ENCODE data around the gene NDST1.

NDST1 gene

GRCh38 chr5:150582241-150583109, 74.5 kb downstream of the NDST1 start:
- in situ Hi-C loops (cut with MboI; ENCODE audit: low sequenced_read_pairs): no loop called here

GRCh38 chr5:150583541-150584225, 75.8 kb downstream of the NDST1 start:
- in situ Hi-C loops (cut with MboI; ENCODE audit: low sequenced_read_pairs): no loop called here

- in situ Hi-C loops (cut with MboI; ENCODE audit: low sequenced_read_pairs): no loop called here
Measured at GRCh38 chr5:150584556-150585335, 76.8 kb downstream of the NDST1 start.

GRCh38 chr5:150585781-150586341, 77.9 kb downstream of the NDST1 start:
- in situ Hi-C loops (cut with MboI; ENCODE audit: low sequenced_read_pairs): no loop called here

- in situ Hi-C loops (cut with MboI; ENCODE audit: low sequenced_read_pairs): no loop called here
Measured at GRCh38 chr5:150587016-150587415, 79.1 kb downstream of the NDST1 start.

GRCh38 chr5:150587856-150588595, 80.1 kb downstream of the NDST1 start:
- in situ Hi-C loops (cut with MboI; ENCODE audit: low sequenced_read_pairs): no loop called here

- in situ Hi-C loops (cut with MboI; ENCODE audit: low sequenced_read_pairs): no loop called here
Measured at GRCh38 chr5:150588596-150588890, 80.6 kb downstream of the NDST1 start.

GRCh38 chr5:150589862-150590601, 82.1 kb downstream of the NDST1 start:
- in situ Hi-C loops (cut with MboI; ENCODE audit: low sequenced_read_pairs): no loop called here

- in situ Hi-C loops (cut with MboI; ENCODE audit: low sequenced_read_pairs): no loop called here
Measured at GRCh38 chr5:150590979-150591695, 83.2 kb downstream of the NDST1 start.

GRCh38 chr5:150593593-150593992, 85.7 kb downstream of the NDST1 start:
- in situ Hi-C loops (cut with MboI; ENCODE audit: low sequenced_read_pairs): no loop called here

- in situ Hi-C loops (cut with MboI; ENCODE audit: low sequenced_read_pairs): no loop called here
Measured at GRCh38 chr5:150593996-150594395, 86.1 kb downstream of the NDST1 start.

- in situ Hi-C loops (cut with MboI; ENCODE audit: low sequenced_read_pairs): no loop called here
Measured at GRCh38 chr5:150595466-150596031, 87.6 kb downstream of the NDST1 start.

GRCh38 chr5:150596313-150596712, 88.4 kb downstream of the NDST1 start:
- in situ Hi-C loops (cut with MboI; ENCODE audit: low sequenced_read_pairs): no loop called here

- in situ Hi-C loops (cut with MboI; ENCODE audit: low sequenced_read_pairs): no loop called here
Measured at GRCh38 chr5:150596826-150597225, 88.9 kb downstream of the NDST1 start.

GRCh38 chr5:150598006-150598405, 90.1 kb downstream of the NDST1 start:
- in situ Hi-C loops (cut with MboI; ENCODE audit: low sequenced_read_pairs): no loop called here

GRCh38 chr5:150598821-150599273, 90.9 kb downstream of the NDST1 start:
- in situ Hi-C loops (cut with MboI; ENCODE audit: low sequenced_read_pairs): no loop called here

GRCh38 chr5:150599281-150599680, 91.3 kb downstream of the NDST1 start:
- in situ Hi-C loops (cut with MboI; ENCODE audit: low sequenced_read_pairs): no loop called here

- in situ Hi-C loops (cut with MboI; ENCODE audit: low sequenced_read_pairs): no loop called here
Measured at GRCh38 chr5:150599917-150600511, 92.1 kb downstream of the NDST1 start.

All from HL-60/S4 (cell line).